Ovary (tissue), 3 donors: ENCODE results near the gene EPRS1.

Experiments
- POLR2A ChIP-seq: fragments of 450-650 bp; IDR thresholded peaks from one replicate; pipeline ENCODE4 v1.6.1; 2017; ENCODE audit warnings: antibody characterized with exemption, mild to moderate bottlenecking, moderate library complexity
- TF ChIP-seq, protein P1 (sequence below), 3 donors: fragments of 450-650 bp in 2 of 3; fragments of 200-600 bp in 1 of 3; IDR thresholded peaks; one replicate each; pipeline versions ENCODE4 v1.5.1 to v1.8.0; 2016 to 2022; ENCODE audit warnings: antibody characterized with exemption in 3 of 3, mild to moderate bottlenecking in 1 of 3
- donor health status: DM: no; HTN: no; CAD: no.

- TF ChIP-seq, protein P1, sequence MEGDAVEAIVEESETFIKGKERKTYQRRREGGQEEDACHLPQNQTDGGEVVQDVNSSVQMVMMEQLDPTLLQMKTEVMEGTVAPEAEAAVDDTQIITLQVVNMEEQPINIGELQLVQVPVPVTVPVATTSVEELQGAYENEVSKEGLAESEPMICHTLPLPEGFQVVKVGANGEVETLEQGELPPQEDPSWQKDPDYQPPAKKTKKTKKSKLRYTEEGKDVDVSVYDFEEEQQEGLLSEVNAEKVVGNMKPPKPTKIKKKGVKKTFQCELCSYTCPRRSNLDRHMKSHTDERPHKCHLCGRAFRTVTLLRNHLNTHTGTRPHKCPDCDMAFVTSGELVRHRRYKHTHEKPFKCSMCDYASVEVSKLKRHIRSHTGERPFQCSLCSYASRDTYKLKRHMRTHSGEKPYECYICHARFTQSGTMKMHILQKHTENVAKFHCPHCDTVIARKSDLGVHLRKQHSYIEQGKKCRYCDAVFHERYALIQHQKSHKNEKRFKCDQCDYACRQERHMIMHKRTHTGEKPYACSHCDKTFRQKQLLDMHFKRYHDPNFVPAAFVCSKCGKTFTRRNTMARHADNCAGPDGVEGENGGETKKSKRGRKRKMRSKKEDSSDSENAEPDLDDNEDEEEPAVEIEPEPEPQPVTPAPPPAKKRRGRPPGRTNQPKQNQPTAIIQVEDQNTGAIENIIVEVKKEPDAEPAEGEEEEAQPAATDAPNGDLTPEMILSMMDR (IDR thresholded peaks at IDR 0.05): no peak
- TF ChIP-seq POLR2A: no peak
Measured at GRCh38 chr1:220045356-220046051, 801 bp downstream of the EPRS1 start.
